ENCODE data around the gene YIPF3.

The YIPF3 gene

DNA sequence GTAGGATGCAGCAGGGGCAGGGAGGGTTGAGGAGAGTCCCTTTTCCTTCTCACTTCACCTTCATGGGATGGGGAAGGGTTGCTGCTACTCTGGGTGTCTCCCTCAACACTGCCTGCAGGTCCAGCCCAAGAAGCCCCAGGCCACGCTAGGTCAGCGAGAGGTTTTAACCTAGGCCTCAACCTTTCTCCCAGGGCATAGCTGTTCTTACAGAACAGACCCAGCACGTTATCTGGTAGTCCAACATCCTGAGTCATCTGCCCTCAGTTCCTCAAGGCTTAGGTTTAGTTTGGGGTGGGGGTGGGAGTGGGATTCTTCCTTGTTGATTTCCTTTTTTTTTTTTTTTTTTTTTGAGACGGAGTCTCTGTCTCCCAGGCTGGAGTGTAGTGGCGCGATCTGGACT, 22.4 kb downstream of the YIPF3 start (continued):
- TF ChIP-seq, protein P1, sequence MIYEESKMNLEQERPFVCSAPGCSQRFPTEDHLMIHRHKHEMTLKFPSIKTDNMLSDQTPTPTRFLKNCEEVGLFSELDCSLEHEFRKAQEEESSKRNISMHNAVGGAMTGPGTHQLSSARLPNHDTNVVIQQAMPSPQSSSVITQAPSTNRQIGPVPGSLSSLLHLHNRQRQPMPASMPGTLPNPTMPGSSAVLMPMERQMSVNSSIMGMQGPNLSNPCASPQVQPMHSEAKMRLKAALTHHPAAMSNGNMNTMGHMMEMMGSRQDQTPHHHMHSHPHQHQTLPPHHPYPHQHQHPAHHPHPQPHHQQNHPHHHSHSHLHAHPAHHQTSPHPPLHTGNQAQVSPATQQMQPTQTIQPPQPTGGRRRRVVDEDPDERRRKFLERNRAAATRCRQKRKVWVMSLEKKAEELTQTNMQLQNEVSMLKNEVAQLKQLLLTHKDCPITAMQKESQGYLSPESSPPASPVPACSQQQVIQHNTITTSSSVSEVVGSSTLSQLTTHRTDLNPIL (CRISPR knock-in tag; IDR thresholded peaks at IDR 0.05; ENCODE audit: low read depth) = no peak
- TF ChIP-seq RARB (CRISPR knock-in tag; IDR thresholded peaks at IDR 0.05) (no peak), ZFP30 (CRISPR knock-in tag; IDR thresholded peaks at IDR 0.05) (no peak), ZNF8 (CRISPR knock-in tag; IDR thresholded peaks at IDR 0.05) (no peak), OSR1 (CRISPR knock-in tag; IDR thresholded peaks at IDR 0.05) (no peak), BACH2 (CRISPR knock-in tag; IDR thresholded peaks at IDR 0.05; ENCODE audit: borderline replicate concordance) (no peak), SNAI2 (CRISPR knock-in tag; IDR thresholded peaks at IDR 0.05) (no peak), ESRRG (CRISPR knock-in tag; IDR thresholded peaks at IDR 0.05) (no peak), ISL1 (CRISPR knock-in tag; IDR thresholded peaks at IDR 0.05) (no peak), TCF4 (CRISPR knock-in tag; IDR thresholded peaks at IDR 0.05; ENCODE audit: borderline replicate concordance) (no peak), ZFP3 (CRISPR knock-in tag; IDR thresholded peaks at IDR 0.05) (no peak)
- TF ChIP-seq, protein P2, sequence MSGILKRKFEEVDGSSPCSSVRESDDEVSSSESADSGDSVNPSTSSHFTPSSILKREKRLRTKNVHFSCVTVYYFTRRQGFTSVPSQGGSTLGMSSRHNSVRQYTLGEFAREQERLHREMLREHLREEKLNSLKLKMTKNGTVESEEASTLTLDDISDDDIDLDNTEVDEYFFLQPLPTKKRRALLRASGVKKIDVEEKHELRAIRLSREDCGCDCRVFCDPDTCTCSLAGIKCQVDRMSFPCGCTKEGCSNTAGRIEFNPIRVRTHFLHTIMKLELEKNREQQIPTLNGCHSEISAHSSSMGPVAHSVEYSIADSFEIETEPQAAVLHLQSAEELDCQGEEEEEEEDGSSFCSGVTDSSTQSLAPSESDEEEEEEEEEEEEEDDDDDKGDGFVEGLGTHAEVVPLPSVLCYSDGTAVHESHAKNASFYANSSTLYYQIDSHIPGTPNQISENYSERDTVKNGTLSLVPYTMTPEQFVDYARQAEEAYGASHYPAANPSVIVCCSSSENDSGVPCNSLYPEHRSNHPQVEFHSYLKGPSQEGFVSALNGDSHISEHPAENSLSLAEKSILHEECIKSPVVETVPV (CRISPR knock-in tag; IDR thresholded peaks at IDR 0.05) = no peak

DNA sequence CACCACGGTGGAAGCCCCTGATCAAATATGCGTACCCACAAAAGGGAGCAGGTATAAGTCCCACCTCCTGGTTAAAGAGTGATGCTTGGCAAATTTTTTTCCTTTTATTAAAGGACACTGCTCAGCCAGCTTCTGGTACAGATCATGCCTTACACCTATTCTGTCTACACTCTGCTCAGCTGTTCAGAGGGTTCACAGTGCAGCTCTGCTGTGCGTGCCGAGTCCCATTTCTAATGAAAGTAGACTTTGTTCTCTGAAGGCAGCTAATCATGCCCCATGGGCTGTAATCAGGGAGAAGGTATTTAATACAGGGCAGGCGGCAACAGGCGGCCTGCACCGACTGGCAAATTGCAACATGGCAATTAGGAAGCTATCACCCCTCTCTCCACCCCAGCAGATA, 22.9 kb downstream of the YIPF3 start:
- no peak for ATAC-seq
- TF ChIP-seq, protein P1 (CRISPR knock-in tag; IDR thresholded peaks at IDR 0.05; ENCODE audit: low read depth) = no peak
- TF ChIP-seq, protein P3, sequence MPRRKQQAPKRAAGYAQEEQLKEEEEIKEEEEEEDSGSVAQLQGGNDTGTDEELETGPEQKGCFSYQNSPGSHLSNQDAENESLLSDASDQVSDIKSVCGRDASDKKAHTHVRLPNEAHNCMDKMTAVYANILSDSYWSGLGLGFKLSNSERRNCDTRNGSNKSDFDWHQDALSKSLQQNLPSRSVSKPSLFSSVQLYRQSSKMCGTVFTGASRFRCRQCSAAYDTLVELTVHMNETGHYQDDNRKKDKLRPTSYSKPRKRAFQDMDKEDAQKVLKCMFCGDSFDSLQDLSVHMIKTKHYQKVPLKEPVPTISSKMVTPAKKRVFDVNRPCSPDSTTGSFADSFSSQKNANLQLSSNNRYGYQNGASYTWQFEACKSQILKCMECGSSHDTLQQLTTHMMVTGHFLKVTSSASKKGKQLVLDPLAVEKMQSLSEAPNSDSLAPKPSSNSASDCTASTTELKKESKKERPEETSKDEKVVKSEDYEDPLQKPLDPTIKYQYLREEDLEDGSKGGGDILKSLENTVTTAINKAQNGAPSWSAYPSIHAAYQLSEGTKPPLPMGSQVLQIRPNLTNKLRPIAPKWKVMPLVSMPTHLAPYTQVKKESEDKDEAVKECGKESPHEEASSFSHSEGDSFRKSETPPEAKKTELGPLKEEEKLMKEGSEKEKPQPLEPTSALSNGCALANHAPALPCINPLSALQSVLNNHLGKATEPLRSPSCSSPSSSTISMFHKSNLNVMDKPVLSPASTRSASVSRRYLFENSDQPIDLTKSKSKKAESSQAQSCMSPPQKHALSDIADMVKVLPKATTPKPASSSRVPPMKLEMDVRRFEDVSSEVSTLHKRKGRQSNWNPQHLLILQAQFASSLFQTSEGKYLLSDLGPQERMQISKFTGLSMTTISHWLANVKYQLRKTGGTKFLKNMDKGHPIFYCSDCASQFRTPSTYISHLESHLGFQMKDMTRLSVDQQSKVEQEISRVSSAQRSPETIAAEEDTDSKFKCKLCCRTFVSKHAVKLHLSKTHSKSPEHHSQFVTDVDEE (CRISPR knock-in tag; IDR thresholded peaks at IDR 0.05) = no peak
- TF ChIP-seq OSR1 (CRISPR knock-in tag; IDR thresholded peaks at IDR 0.05) = no peak
- no peak for TF ChIP-seq BACH2 (CRISPR knock-in tag; IDR thresholded peaks at IDR 0.05; ENCODE audit: borderline replicate concordance)
- TF ChIP-seq POU6F1 (CRISPR knock-in tag; IDR thresholded peaks at IDR 0.05; ENCODE audit: borderline replicate concordance, low read depth) = no peak
- TF ChIP-seq ZNF565 (CRISPR knock-in tag; conservative IDR thresholded peaks at IDR 0.05; ENCODE audit: low read depth) = no peak
- TF ChIP-seq SNAI2 (CRISPR knock-in tag; IDR thresholded peaks at IDR 0.05) = no peak

- ATAC-seq = no peak
- TF ChIP-seq ZC3H10 (CRISPR knock-in tag; IDR thresholded peaks at IDR 0.05) = no peak
- TF ChIP-seq TOX (CRISPR knock-in tag; IDR thresholded peaks at IDR 0.05; ENCODE audit: borderline replicate concordance) = no peak
- TF ChIP-seq ZNF565 (CRISPR knock-in tag; conservative IDR thresholded peaks at IDR 0.05; ENCODE audit: low read depth) = no peak
- TF ChIP-seq BACH2 (CRISPR knock-in tag; IDR thresholded peaks at IDR 0.05; ENCODE audit: borderline replicate concordance) = no peak
- TF ChIP-seq POU6F1 (CRISPR knock-in tag; IDR thresholded peaks at IDR 0.05; ENCODE audit: borderline replicate concordance, low read depth) = no peak
- TF ChIP-seq CSDC2 (CRISPR knock-in tag; IDR thresholded peaks at IDR 0.05) = no peak
- no peak for TF ChIP-seq ZNF8 (CRISPR knock-in tag; IDR thresholded peaks at IDR 0.05)
- TF ChIP-seq ESRRG (CRISPR knock-in tag; IDR thresholded peaks at IDR 0.05) = no peak
- TF ChIP-seq, protein P3 (CRISPR knock-in tag; IDR thresholded peaks at IDR 0.05) = no peak
- no peak for TF ChIP-seq ZFP3 (CRISPR knock-in tag; IDR thresholded peaks at IDR 0.05)
- TF ChIP-seq PPARA (CRISPR knock-in tag; IDR thresholded peaks at IDR 0.05; ENCODE audit: borderline replicate concordance) = no peak
- TF ChIP-seq, protein P1 (CRISPR knock-in tag; IDR thresholded peaks at IDR 0.05; ENCODE audit: low read depth) = no peak
- TF ChIP-seq, protein P4, sequence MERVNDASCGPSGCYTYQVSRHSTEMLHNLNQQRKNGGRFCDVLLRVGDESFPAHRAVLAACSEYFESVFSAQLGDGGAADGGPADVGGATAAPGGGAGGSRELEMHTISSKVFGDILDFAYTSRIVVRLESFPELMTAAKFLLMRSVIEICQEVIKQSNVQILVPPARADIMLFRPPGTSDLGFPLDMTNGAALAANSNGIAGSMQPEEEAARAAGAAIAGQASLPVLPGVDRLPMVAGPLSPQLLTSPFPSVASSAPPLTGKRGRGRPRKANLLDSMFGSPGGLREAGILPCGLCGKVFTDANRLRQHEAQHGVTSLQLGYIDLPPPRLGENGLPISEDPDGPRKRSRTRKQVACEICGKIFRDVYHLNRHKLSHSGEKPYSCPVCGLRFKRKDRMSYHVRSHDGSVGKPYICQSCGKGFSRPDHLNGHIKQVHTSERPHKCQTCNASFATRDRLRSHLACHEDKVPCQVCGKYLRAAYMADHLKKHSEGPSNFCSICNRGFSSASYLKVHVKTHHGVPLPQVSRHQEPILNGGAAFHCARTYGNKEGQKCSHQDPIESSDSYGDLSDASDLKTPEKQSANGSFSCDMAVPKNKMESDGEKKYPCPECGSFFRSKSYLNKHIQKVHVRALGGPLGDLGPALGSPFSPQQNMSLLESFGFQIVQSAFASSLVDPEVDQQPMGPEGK (CRISPR knock-in tag; IDR thresholded peaks at IDR 0.05; ENCODE audit: borderline replicate concordance) = no peak
Measured at GRCh38 chr6:43493230-43493629, 23.5 kb downstream of the YIPF3 start.

All from SK-N-SH treated with all-trans-retinoic acid at 6 μM for 48 hours (cell line).